Caco-2 (cell line): ENCODE data around the gene CSRP1. TPM values are rescaled to one million over a fixed set of nuclear protein-coding genes. Genes with fewer than 3 reads are reported as not detected.

Source experiments
- BruUV-seq: library from RNA; stranded (reverse); fragments of 400-500 nt; replicated peaks from 2 replicates; lab custom pipeline; 2021; lab: Mats Ljungman, UMichigan
- CTCF ChIA-PET: fragments of 300-600 bp; sonication (Branson Sonifier 250); formaldehyde crosslinking; loops from one replicate; lab custom pipeline; 2022; ENCODE audit warnings: antibody characterized with exemption; lab: Charles Lee
- POLR2A ChIA-PET: fragments of 300-600 bp; sonication (Branson Sonifier 250); formaldehyde crosslinking; loops from one replicate; lab custom pipeline; 2022; ENCODE audit warnings: antibody characterized with exemption; lab: Charles Lee
- DNase-seq, 2 experiments: peaks; one replicate each; pipeline versions ENCODE4 v3.0.0 to v3.0.0-alpha.2; 2020 to 2022
- H3K27me3 ChIP-seq: replicated peaks from 2 replicates; pipeline ENCODE4 v1.6.0; 2011; ENCODE audit warnings: low read length; ENCODE audit not compliant: control insufficient read depth, insufficient read depth
- H3K36me3 ChIP-seq: 2 replicates; pipeline ENCODE4 v1.5.1; 2011; ENCODE audit warnings: low read length; ENCODE audit not compliant: control insufficient read depth, insufficient read depth
- H3K4me1 ChIP-seq: fragments of 250-450 bp; sonication (Bioruptor Pico); 2 replicates; pipeline ENCODE4 v1.5.1; 2020; ENCODE audit warnings: mild to moderate bottlenecking
- H3K4me3 ChIP-seq: 2 replicates; pipeline ENCODE4 v1.5.1; 2011; ENCODE audit warnings: low read depth, mild to moderate bottlenecking, control low read depth, low read length
- H3K9me3 ChIP-seq: fragments of 250-450 bp; sonication (Bioruptor Pico); 2 replicates; pipeline ENCODE4 v1.5.1; 2020; ENCODE audit warnings: mild to moderate bottlenecking, moderate library complexity
- H3K27ac Mint-ChIP-seq: one replicate; pipeline ENCODE4 v1.8.0; 2022; ENCODE audit warnings: mixed read lengths; ENCODE audit not compliant: unreplicated experiment
- H3K27me3 Mint-ChIP-seq: one replicate; pipeline ENCODE4 v1.8.0; 2022; ENCODE audit warnings: mixed read lengths; ENCODE audit not compliant: insufficient read depth, unreplicated experiment
- H3K36me3 Mint-ChIP-seq: one replicate; pipeline ENCODE4 v1.8.0; 2022; ENCODE audit warnings: mild to moderate bottlenecking, mixed read lengths; ENCODE audit not compliant: insufficient read depth, unreplicated experiment
- H3K4me1 Mint-ChIP-seq: one replicate; pipeline ENCODE4 v1.8.0; 2022; ENCODE audit warnings: low read depth, mixed read lengths; ENCODE audit not compliant: unreplicated experiment
- H3K4me3 Mint-ChIP-seq: one replicate; pipeline ENCODE4 v1.8.0; 2022; ENCODE audit warnings: mild to moderate bottlenecking, moderate library complexity, mixed read lengths; ENCODE audit not compliant: unreplicated experiment
- H3K9me3 Mint-ChIP-seq: one replicate; pipeline ENCODE4 v1.8.0; 2022; ENCODE audit warnings: mixed read lengths; ENCODE audit not compliant: unreplicated experiment
- intact Hi-C: fragments of 100-400 bp; cut with micrococcal nuclease; formaldehyde crosslinking; loops from one replicate; pipeline ENCODE4 v1.10.0; 2022; ENCODE audit not compliant: unreplicated experiment
- total RNA-seq: library from RNA; stranded (reverse); gene quantifications from 2 replicates; pipeline ENCODE4 v1.2.3, GENCODE V29; 2022
- TF ChIP-seq, protein P1 (sequence below), 2 experiments: fragments of 200-600 bp in 1 of 2; IDR thresholded peaks; 1 replicate in 1 of 2; 2 replicates in 1 of 2; pipeline versions ENCODE4 v1.5.1 to v1.8.0; 2011 to 2022; ENCODE audit warnings: antibody characterized with exemption in 1 of 2, control low read depth in 1 of 2, inconsistent platforms in 1 of 2, low read depth in 1 of 2, low read length in 1 of 2, mild to moderate bottlenecking in 1 of 2, moderate library complexity in 1 of 2; ENCODE audit not compliant: insufficient read depth in 1 of 2, severe bottlenecking in 1 of 2, unreplicated experiment in 1 of 2

Gene CSRP1
- total RNA-seq, 1 experiment from 2014 or later, result 60.0 TPM

DNA sequence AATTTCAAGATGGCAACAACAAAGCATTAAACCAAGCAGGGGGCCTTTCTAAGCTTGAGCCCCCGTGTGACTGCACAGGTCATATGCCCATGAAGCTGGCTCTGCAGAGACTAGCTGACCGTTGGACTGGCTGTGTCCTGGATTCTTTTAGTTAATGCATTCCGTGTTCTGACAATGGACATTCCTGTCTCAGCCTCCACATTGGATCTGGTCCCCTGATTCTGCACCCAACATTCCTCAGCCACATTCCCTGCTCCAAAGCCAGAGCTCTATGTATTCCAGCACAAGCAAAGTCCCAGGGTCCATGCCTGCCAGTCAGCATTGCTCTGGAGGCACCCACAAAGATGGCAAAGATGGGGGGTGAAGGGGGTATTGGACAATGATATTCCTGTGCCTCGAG is 26.9 kb upstream of the CSRP1 start:
- intact Hi-C loops, result no loop called here
- BruUV-seq, result no TSS peak
- no peak overlapping the region for H3K4me3 ChIP-seq
- no peaks in the 10 kb centered on the region for H3K36me3 ChIP-seq
- no peak overlapping the region for H3K27ac Mint-ChIP-seq
- peaks cover 4% of the 10 kb centered on the region for H3K27me3 ChIP-seq
- no peak for DNase-seq
- H3K36me3 Mint-ChIP-seq, result no peaks in the 10 kb centered on the region
- POLR2A ChIA-PET, result no interaction called here
- TF ChIP-seq, protein P1, sequence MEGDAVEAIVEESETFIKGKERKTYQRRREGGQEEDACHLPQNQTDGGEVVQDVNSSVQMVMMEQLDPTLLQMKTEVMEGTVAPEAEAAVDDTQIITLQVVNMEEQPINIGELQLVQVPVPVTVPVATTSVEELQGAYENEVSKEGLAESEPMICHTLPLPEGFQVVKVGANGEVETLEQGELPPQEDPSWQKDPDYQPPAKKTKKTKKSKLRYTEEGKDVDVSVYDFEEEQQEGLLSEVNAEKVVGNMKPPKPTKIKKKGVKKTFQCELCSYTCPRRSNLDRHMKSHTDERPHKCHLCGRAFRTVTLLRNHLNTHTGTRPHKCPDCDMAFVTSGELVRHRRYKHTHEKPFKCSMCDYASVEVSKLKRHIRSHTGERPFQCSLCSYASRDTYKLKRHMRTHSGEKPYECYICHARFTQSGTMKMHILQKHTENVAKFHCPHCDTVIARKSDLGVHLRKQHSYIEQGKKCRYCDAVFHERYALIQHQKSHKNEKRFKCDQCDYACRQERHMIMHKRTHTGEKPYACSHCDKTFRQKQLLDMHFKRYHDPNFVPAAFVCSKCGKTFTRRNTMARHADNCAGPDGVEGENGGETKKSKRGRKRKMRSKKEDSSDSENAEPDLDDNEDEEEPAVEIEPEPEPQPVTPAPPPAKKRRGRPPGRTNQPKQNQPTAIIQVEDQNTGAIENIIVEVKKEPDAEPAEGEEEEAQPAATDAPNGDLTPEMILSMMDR (IDR thresholded peaks at IDR 0.05; ENCODE audit: insufficient read depth in 1 of 2, low read depth in 1 of 2, low read length in 1 of 2, severe bottlenecking in 1 of 2, unreplicated experiment in 1 of 2), result no peak
- peaks cover 14% of the 10 kb centered on the region; the same call in 1 of the 2 replicates for H3K4me1 ChIP-seq
- no peaks in the 10 kb centered on the region for H3K9me3 ChIP-seq
- peaks cover 11% of the 10 kb centered on the region for H3K27me3 Mint-ChIP-seq
- H3K4me3 Mint-ChIP-seq, result no peak overlapping the region
- CTCF ChIA-PET, result no interaction called here
- no peaks in the 10 kb centered on the region for H3K4me1 Mint-ChIP-seq
- H3K9me3 Mint-ChIP-seq, result no peaks in the 10 kb centered on the region

DNA sequence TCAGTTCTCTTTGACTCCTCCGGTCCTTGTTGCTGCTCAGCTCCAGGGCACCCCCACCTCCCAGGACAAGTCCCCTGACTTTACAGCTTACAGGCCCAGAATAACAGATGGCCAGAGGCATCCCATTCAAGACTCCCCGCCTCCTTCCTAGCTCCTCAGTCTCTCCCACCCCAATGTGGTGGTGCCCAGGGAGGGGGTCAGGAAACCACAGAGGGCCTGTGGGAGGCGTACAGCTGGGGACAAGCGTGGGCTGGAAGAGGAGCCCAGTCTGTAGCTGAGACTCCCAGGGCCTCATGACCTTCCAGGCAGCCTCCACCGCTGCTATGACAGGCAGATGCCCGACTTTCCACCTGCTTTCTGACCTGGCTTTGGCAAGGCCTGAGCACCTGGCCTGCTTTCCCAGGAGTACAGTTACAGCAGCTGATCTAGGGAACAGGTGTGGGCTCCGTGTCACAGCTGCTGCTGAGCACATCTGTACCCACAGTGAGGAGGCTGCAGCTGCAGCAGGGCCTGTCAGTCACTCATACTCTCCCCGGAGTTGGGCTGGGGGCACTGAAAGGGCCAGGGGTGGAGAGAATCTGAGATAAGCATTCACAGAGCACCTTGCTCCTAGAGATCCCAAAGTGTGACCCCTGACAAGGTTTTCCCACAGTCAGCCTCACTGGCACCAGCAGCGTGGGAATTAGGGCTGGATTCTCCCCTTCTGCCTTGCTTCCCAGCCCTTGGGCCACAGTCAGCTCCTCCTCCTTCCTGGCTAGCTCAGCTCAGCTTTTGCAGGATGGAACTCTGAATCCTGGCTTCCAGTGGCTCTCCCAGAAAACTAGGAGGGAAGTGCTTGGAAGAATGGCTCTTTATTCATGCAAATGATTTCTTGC is 24.9 kb upstream of the CSRP1 start:
- ChIA-PET POLR2A (no interaction called here), CTCF (interaction anchor here (0.5 to 1.9 kb wide), 7 partner anchors 8 to 261 kb away, joined by 3 to 8 read pairs (median 5); no protein-coding TSS in a partner anchor)
- Histone ChIP-seq H3K9me3 (no peaks in the 10 kb centered on the region), H3K27me3 (peaks cover 2% of the 10 kb centered on the region), H3K4me1 (peaks cover 11% of the 10 kb centered on the region; the same call in 1 of the 2 replicates), H3K4me3 (no peak overlapping the region), H3K36me3 (no peaks in the 10 kb centered on the region)
- Mint-ChIP-seq H3K9me3 (no peaks in the 10 kb centered on the region), H3K36me3 (no peaks in the 10 kb centered on the region), H3K4me3 (no peak overlapping the region), H3K4me1 (no peaks in the 10 kb centered on the region), H3K27me3 (peaks cover 5% of the 10 kb centered on the region), H3K27ac (no peak overlapping the region)
- no TSS peak for BruUV-seq
- intact Hi-C loops, result no loop called here
- TF ChIP-seq, protein P1 (IDR thresholded peaks at IDR 0.05; ENCODE audit: insufficient read depth in 1 of 2, low read depth in 1 of 2, low read length in 1 of 2, severe bottlenecking in 1 of 2, unreplicated experiment in 1 of 2), result no peak
- DNase-seq, result no peak

DNA sequence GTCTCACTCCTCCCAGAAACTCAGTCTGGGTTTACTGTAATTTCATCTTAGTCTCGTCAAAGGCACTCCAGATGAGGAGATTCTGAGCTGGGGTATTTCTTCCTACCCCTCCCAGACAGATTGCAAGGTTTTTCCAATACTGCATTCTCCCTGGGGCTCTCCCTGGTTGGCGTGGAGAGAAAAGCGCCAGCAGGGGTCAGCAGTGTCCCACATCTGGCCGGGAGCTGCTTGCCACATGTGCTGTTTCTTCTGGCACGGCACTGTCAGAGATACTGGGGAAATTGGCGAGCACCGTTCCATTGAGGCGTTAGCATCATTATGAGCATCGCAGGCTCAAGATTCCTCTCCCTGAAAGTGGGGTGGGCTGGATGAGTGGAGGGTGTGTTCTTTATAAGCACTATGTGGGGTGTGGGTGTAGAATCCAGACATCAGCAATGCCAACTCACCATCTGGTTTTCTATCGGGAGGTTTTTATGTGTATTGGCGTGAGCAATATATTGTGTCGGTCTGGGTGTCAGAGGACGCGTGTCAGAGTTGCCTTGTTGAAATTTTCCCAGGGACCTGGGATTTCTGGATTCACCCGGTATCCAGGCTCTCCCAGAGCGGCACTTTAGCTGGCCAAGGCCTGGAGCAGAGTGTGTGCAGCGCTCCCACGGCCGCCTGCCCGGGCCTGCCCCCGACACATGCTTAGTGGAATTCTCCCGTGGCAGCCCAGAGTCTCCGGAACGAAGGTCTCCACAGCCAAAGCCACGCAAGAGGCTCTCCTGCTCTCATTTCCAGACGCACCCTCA is 24.0 kb upstream of the CSRP1 start:
- BruUV-seq, result no TSS peak
- H3K9me3 ChIP-seq, result no peaks in the 10 kb centered on the region
- H3K4me1 ChIP-seq, result peaks cover 11% of the 10 kb centered on the region; the same call in 1 of the 2 replicates
- ChIA-PET POLR2A (no interaction called here), CTCF (interaction anchor here (0.5 to 1.9 kb wide), 12 partner anchors 8 to 264 kb away, joined by 3 to 8 read pairs (median 6); no protein-coding TSS in a partner anchor)
- no peaks in the 10 kb centered on the region for H3K27me3 Mint-ChIP-seq
- no peak overlapping the region for H3K4me3 Mint-ChIP-seq
- no peaks in the 10 kb centered on the region for H3K36me3 Mint-ChIP-seq
- no peak overlapping the region for H3K4me3 ChIP-seq
- no peaks in the 10 kb centered on the region for H3K36me3 ChIP-seq
- TF ChIP-seq, protein P1 (IDR thresholded peaks at IDR 0.05; ENCODE audit: insufficient read depth in 1 of 2, low read depth in 1 of 2, low read length in 1 of 2, severe bottlenecking in 1 of 2, unreplicated experiment in 1 of 2), result peak; percentile 71 to 80
- no peaks in the 10 kb centered on the region for H3K27me3 ChIP-seq
- DNase-seq, result peak; percentile 67 to 76
- no peak overlapping the region for H3K27ac Mint-ChIP-seq
- intact Hi-C loops, result loop anchor here (1.0 kb wide), 2 partner anchors 28 to 173 kb away; no protein-coding TSS in a partner anchor
- no peaks in the 10 kb centered on the region for H3K4me1 Mint-ChIP-seq
- H3K9me3 Mint-ChIP-seq, result no peaks in the 10 kb centered on the region
